Measurements from ENCODE around the gene ADCY5. TPM values are rescaled to one million over a fixed set of nuclear protein-coding genes. Genes with fewer than 3 reads are reported as not detected.

ADCY5 gene
- total and polyA plus RNA-seq, 8 donors, result 3.4 to 17.6 (median 14.2) TPM

DNA sequence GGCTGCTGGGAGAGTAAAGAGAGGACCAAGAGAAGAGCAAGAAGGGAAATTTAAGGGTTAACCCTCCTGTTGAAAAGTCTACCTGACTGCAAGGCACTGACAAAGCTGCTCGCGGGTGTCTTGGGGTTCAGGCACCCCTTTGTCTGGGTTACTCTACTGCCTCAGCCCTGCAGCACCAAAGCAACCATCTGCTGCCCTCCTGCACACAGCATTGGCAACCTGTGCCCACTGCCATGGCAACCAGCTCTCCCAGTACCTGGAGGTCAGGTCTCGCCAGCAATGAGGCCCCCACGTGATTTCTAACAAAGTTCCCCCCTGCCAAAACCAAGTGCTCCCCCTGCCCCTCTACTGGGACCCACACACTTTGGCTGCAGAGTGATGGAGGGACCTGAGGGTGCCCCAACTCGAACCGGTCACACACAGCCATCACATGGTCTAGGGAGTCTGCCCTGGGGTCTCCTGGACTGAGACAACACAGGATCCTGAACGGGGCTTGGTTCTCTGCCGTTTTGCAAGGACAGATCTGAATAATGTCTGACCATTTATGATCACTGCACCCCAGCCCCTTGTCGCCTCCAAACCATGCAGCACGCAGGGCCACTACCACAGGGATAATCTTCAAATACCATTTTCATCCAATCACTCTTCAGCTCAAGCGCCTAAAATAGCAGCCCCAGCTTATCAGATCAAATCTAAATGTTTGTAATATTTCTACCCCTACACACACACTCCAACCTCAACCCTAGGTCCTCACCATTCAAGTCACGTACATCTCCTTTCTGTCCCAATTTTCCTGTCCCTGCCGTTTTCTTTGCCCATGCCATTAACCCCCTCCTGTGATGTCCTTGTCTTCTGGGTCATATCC is 50.7 kb downstream of the ADCY5 start:
- Histone ChIP-seq H3K9me3 (no peaks in the 10 kb centered on the region), H3K27me3 (no peaks in the 10 kb centered on the region), H3K36me3 (no peaks in the 10 kb centered on the region), H3K4me3 (no peak overlapping the region), H3K27ac (no peak overlapping the region), H3K4me1 (no peaks in the 10 kb centered on the region)
- DNase-seq (no peak), ATAC-seq (no peak)
- no peak for TF ChIP-seq CTCF (IDR thresholded peaks at IDR 0.05)
- intact Hi-C loops (cut with DNase I), result no loop called here

GRCh38 chr3:123397050-123397590 is 51.8 kb downstream of the ADCY5 start:
- TF ChIP-seq CTCF (IDR thresholded peaks at IDR 0.05), result no peak
- no peak for ATAC-seq
- intact Hi-C loops (cut with DNase I), result no loop called here
- Histone ChIP-seq H3K36me3 (no peaks in the 10 kb centered on the region), H3K27ac (no peak overlapping the region), H3K27me3 (no peaks in the 10 kb centered on the region), H3K4me1 (no peaks in the 10 kb centered on the region), H3K4me3 (no peak overlapping the region), H3K9me3 (no peaks in the 10 kb centered on the region)
- no peak for DNase-seq

- Histone ChIP-seq H3K9me3 (no peaks in the 10 kb centered on the region), H3K4me1 (no peaks in the 10 kb centered on the region), H3K4me3 (no peak overlapping the region), H3K27ac (no peak overlapping the region), H3K36me3 (no peaks in the 10 kb centered on the region), H3K27me3 (no peaks in the 10 kb centered on the region)
- DNase-seq, result no peak
- no peak for ATAC-seq
- intact Hi-C loops (cut with DNase I), result no loop called here
- TF ChIP-seq CTCF (IDR thresholded peaks at IDR 0.05), result no peak
Measured at GRCh38 chr3:123396171-123397049, 52.5 kb downstream of the ADCY5 start.

DNA sequence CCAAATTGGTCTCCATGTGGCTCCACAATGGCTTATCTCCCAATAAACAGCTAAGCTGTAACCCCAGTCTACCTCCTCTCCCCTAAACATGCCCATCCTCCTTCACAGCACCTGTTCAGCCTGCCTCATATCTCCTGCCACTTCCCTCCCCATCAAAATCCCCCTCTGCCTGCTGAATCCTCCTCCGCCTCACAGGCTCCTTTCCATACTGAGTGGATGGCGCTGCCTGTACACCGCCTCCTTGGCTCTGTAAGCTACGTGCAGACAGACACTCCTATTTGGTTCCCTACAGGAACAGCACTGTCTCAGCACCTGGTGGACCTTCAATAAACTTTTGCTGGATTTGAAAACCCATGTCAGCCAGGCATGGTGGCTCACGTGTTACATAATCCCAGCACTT is 53.7 kb downstream of the ADCY5 start:
- no peak overlapping the region for H3K27ac ChIP-seq
- H3K4me3 ChIP-seq, result no peak overlapping the region
- TF ChIP-seq CTCF (IDR thresholded peaks at IDR 0.05), result no peak
- intact Hi-C loops (cut with DNase I), result no loop called here
- no peaks in the 10 kb centered on the region for H3K27me3 ChIP-seq
- no peaks in the 10 kb centered on the region for H3K9me3 ChIP-seq
- H3K36me3 ChIP-seq, result no peaks in the 10 kb centered on the region
- DNase-seq (no peak), ATAC-seq (no peak)
- H3K4me1 ChIP-seq, result no peaks in the 10 kb centered on the region
